Endometrial microvascular endothelial cells (primary cell): ENCODE data around the gene VPS41. TPM values are rescaled to one million over a fixed set of nuclear protein-coding genes. Genes with fewer than 3 reads are reported as not detected.

Experiments used
- in situ Hi-C: cut with HindIII; loops from 2 replicates; pipeline ENCODE4 v1.10.0; 2017; ENCODE audit warnings: low sequenced_read_pairs, low pct_unique_long_range_greater_than_20kb; ENCODE audit errors: inconsistent ontology term
- total RNA-seq: library from RNA; depleted of rRNA; stranded (reverse); fragments of >200 nt; gene quantifications from one replicate; pipeline ENCODE4 v1.2.3, GENCODE V29; 2015; ENCODE audit errors: inconsistent ontology term

The VPS41 gene
- total RNA-seq, 1 donor from 2014 or later, result 35.6 TPM

- in situ Hi-C loops, result no loop called here
Measured at GRCh38 chr7:38828026-38828425, 81.0 kb downstream of the VPS41 start.

GRCh38 chr7:38825721-38826440, 83.1 kb downstream of the VPS41 start:
- in situ Hi-C loops, result no loop called here

- in situ Hi-C loops, result no loop called here
Measured at GRCh38 chr7:38824948-38825347, 84.0 kb downstream of the VPS41 start.

- in situ Hi-C loops, result no loop called here
Measured at GRCh38 chr7:38822549-38822948, 86.4 kb downstream of the VPS41 start.

GRCh38 chr7:38820571-38820970, 88.4 kb downstream of the VPS41 start:
- in situ Hi-C loops, result no loop called here

- in situ Hi-C loops, result no loop called here
Measured at GRCh38 chr7:38819463-38819862, 89.5 kb downstream of the VPS41 start.

- in situ Hi-C loops, result no loop called here
Measured at GRCh38 chr7:38817526-38817925, 91.5 kb downstream of the VPS41 start.

- in situ Hi-C loops, result no loop called here
Measured at GRCh38 chr7:38813768-38814167, 95.2 kb downstream of the VPS41 start.

- in situ Hi-C loops, result no loop called here
Measured at GRCh38 chr7:38806912-38807311, 102.1 kb downstream of the VPS41 start.

GRCh38 chr7:38801786-38802185, 107.2 kb downstream of the VPS41 start:
- in situ Hi-C loops, result no loop called here

- in situ Hi-C loops, result no loop called here
Measured at GRCh38 chr7:38798552-38799267, 110.3 kb downstream of the VPS41 start.

- in situ Hi-C loops, result no loop called here
Measured at GRCh38 chr7:38796626-38797501, 112.1 kb downstream of the VPS41 start.

GRCh38 chr7:38795593-38795992, 113.4 kb downstream of the VPS41 start:
- in situ Hi-C loops, result no loop called here

GRCh38 chr7:38781991-38782390, 127.0 kb downstream of the VPS41 start:
- in situ Hi-C loops, result no loop called here

- in situ Hi-C loops, result no loop called here
Measured at GRCh38 chr7:38777609-38778008, 131.4 kb downstream of the VPS41 start.

GRCh38 chr7:38775506-38776175, 133.3 kb downstream of the VPS41 start:
- in situ Hi-C loops, result no loop called here

- in situ Hi-C loops, result no loop called here
Measured at GRCh38 chr7:38773430-38773829, 135.6 kb downstream of the VPS41 start.

GRCh38 chr7:38760226-38760625, 148.8 kb downstream of the VPS41 start:
- in situ Hi-C loops, result no loop called here

GRCh38 chr7:38759028-38759427, 150.0 kb downstream of the VPS41 start:
- in situ Hi-C loops, result no loop called here
